BJ (cell line): ENCODE measurements around the gene PIK3C3. TPM values are rescaled to one million over a fixed set of nuclear protein-coding genes. Genes with fewer than 3 reads are reported as not detected.

Source experiments
- CTCF ChIA-PET: fragments of 350-600 bp; formaldehyde crosslinking; extraction: SDS; loops from one replicate; lab custom pipeline; 2021; ENCODE audit warnings: antibody characterized with exemption, inconsistent platforms; lab: Yijun Ruan, JAX
- POLR2A ChIA-PET: fragments of 300-600 bp; sonication (Branson Sonifier 250); formaldehyde crosslinking; extraction: SDS; loops from one replicate; lab custom pipeline; 2021; ENCODE audit warnings: antibody characterized with exemption; lab: Charles Lee
- DNase-seq: peaks from one replicate; pipeline ENCODE4 v3.0.0-alpha.2; 2011; ENCODE audit warnings: low read depth
- H3K27me3 ChIP-seq: 2 replicates; pipeline ENCODE4 v1.6.0; 2011; ENCODE audit warnings: low read length; ENCODE audit not compliant: control insufficient read depth, insufficient read depth
- H3K36me3 ChIP-seq: 2 replicates; pipeline ENCODE4 v1.5.1; 2011; ENCODE audit warnings: low read length; ENCODE audit not compliant: control insufficient read depth, insufficient read depth
- H3K4me3 ChIP-seq: 2 replicates; pipeline ENCODE4 v1.5.1; 2011; ENCODE audit warnings: low read depth, mild to moderate bottlenecking, control low read depth, low read length
- polyA plus RNA-seq: library from polyadenylated mRNA; depleted of rRNA; stranded (reverse); fragments of >200 nt; gene quantifications from 2 replicates; pipeline ENCODE4 v1.2.3, GENCODE V29; 2011
- TF ChIP-seq, protein P1 (sequence below): IDR thresholded peaks from 2 replicates; pipeline ENCODE4 v1.5.1; 2011; ENCODE audit warnings: low read depth, mild to moderate bottlenecking, control low read depth, inconsistent platforms, low read length, moderate library complexity; ENCODE audit not compliant: insufficient read depth

PIK3C3 gene
- polyA plus RNA-seq, 1 experiment = 45.3 TPM

DNA sequence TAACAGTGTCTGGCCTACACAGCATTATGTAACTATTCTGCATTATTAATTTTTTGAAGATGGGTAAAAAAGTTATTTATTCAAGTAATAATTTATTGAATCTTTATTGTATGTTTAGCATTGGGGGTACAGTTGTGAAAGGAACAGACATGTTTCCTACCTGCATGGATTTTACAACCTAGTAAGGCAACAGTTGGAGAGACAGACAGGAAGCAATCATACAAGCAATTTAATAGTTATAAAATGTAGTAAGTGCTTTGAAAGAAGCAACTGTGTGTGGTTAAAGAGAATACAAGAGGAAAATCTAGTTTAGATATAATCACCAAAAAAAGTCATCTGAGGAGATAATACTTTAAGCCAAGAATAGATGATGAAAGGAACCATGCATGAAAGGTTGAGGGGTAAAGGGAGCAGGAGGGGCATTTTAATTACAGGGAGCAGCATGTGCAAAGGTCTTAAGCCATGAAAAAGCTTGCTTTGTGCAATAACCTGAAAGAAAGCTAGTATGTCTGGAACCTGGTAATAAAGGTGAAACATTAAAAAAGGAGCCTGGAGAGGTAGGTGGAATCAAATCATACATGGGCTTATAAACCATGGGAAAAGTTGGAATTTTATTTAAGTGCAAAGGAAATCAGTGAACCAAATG lies 140.8 kb downstream of the PIK3C3 start:
- Histone ChIP-seq H3K36me3 (no peaks in the 10 kb centered on the region), H3K4me3 (no peak overlapping the region), H3K27me3 (no peaks in the 10 kb centered on the region)
- no peak for DNase-seq
- ChIA-PET POLR2A (no interaction called here), CTCF (interaction anchor here (1.2 kb wide), 1 partner anchor 9 kb away, joined by 3 read pairs; no protein-coding TSS in a partner anchor)
- TF ChIP-seq, protein P1, sequence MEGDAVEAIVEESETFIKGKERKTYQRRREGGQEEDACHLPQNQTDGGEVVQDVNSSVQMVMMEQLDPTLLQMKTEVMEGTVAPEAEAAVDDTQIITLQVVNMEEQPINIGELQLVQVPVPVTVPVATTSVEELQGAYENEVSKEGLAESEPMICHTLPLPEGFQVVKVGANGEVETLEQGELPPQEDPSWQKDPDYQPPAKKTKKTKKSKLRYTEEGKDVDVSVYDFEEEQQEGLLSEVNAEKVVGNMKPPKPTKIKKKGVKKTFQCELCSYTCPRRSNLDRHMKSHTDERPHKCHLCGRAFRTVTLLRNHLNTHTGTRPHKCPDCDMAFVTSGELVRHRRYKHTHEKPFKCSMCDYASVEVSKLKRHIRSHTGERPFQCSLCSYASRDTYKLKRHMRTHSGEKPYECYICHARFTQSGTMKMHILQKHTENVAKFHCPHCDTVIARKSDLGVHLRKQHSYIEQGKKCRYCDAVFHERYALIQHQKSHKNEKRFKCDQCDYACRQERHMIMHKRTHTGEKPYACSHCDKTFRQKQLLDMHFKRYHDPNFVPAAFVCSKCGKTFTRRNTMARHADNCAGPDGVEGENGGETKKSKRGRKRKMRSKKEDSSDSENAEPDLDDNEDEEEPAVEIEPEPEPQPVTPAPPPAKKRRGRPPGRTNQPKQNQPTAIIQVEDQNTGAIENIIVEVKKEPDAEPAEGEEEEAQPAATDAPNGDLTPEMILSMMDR = no peak

DNA sequence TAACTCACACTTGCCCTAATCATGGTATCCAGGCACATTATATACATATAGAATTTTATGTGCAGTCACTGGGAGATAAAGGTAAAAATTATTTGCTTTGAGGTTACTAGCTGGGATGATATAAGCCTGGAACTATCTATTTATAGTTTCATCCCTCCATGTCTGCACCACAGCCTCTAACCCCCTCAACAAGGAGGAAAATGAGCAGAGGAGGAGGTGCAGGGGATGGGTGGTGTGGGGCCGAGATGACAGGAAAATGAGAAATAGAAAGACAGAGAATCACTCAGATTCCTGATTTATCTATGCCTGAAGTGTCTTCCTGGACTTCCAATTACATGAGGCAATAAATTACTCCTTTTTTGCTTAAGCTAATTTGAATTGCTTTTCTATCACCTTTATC lies 145.2 kb downstream of the PIK3C3 start:
- no peak for DNase-seq
- Histone ChIP-seq H3K27me3 (no peaks in the 10 kb centered on the region), H3K4me3 (no peak overlapping the region), H3K36me3 (no peaks in the 10 kb centered on the region)
- ChIA-PET POLR2A (no interaction called here), CTCF (no interaction called here)
- TF ChIP-seq, protein P1 = no peak

DNA sequence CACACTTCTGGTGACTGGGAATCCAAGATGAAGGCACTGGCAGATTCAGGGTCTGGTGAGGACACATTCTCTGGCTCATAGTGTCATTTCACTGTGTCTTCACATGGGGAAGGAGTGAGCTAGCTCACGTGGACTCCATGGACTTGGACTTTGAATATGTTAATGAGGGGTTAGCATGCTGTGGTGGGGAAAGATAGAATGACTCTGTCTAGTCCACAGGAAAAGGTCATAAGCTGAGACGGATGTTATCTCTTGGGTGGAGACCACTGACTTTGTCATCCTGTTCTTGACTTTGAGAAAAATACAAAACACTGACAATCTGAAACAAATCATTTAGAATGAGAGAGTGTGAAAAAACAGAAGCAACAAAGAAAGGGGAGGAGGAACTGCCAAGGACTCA lies 145.9 kb downstream of the PIK3C3 start:
- DNase-seq = no peak
- ChIA-PET POLR2A (no interaction called here), CTCF (no interaction called here)
- TF ChIP-seq, protein P1 = no peak
- H3K4me3 ChIP-seq = no peak overlapping the region
- H3K27me3 ChIP-seq = peaks cover 1% of the 10 kb centered on the region; the same call in 1 of the 2 replicates
- H3K36me3 ChIP-seq = no peaks in the 10 kb centered on the region

DNA sequence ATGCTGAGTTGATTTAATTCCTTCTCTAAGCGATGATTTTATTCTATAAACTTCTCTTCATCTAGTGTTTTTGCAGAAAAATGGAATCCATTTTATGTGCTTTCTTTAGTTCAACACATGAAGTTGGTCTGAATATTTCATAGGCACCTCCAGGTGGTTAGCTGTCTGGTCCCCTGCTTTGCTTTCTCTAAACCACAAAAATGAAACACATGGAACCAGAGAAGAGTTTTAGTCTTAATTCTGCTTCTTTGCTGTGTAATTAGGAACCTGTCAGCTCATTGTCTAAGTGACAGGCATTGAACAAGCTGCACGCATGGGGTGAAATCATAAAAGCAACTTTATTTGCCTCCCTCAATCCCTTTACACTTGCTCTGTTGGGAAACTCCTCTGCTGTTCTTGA lies 150.4 kb downstream of the PIK3C3 start:
- ChIA-PET POLR2A (no interaction called here), CTCF (interaction anchor here (3.6 kb wide), 1 partner anchor 9 kb away, joined by 16 read pairs; no protein-coding TSS in a partner anchor)
- TF ChIP-seq, protein P1 = no peak

GRCh38 chr18:42106784-42107183 lies 151.8 kb downstream of the PIK3C3 start:
- POLR2A ChIA-PET = no interaction called here

More for the DNA sequence above, 150.4 kb downstream of the PIK3C3 start:
- Histone ChIP-seq H3K36me3 (no peaks in the 10 kb centered on the region), H3K4me3 (no peak overlapping the region), H3K27me3 (peaks cover 3% of the 10 kb centered on the region; the same call in 1 of the 2 replicates)
- no peak for DNase-seq

More at GRCh38 chr18:42106784-42107183, 151.8 kb downstream of the PIK3C3 start:
- TF ChIP-seq, protein P1 = no peak
- peaks cover 3% of the 10 kb centered on the region; the same call in 1 of the 2 replicates for H3K27me3 ChIP-seq
- H3K4me3 ChIP-seq = no peak overlapping the region
- DNase-seq = no peak
- H3K36me3 ChIP-seq = no peaks in the 10 kb centered on the region
- CTCF ChIA-PET = interaction anchor here (3.6 kb wide), 1 partner anchor 7 kb away, joined by 16 read pairs; no protein-coding TSS in a partner anchor
